Measurements from ENCODE around the gene MPPED2.

The MPPED2 gene

GRCh38 chr11:30483056-30483455, 103.1 kb downstream of the MPPED2 start:
- no peak for DNase-seq (ENCODE audit: low spot score)

- no peak for DNase-seq (ENCODE audit: low spot score)
Measured at GRCh38 chr11:30481796-30482195, 104.4 kb downstream of the MPPED2 start.

- no peak for DNase-seq (ENCODE audit: low spot score)
Measured at GRCh38 chr11:30481330-30481729, 104.8 kb downstream of the MPPED2 start.

- DNase-seq (ENCODE audit: low spot score) = no peak
Measured at GRCh38 chr11:30479899-30480298, 106.3 kb downstream of the MPPED2 start.

GRCh38 chr11:30478923-30479322, 107.2 kb downstream of the MPPED2 start:
- no peak for DNase-seq (ENCODE audit: low spot score)

GRCh38 chr11:30477061-30477460, 109.1 kb downstream of the MPPED2 start:
- no peak for DNase-seq (ENCODE audit: low spot score)

- DNase-seq (ENCODE audit: low spot score) = no peak
Measured at GRCh38 chr11:30474151-30474954, 111.8 kb downstream of the MPPED2 start.

- no peak for DNase-seq (ENCODE audit: low spot score)
Measured at GRCh38 chr11:30471244-30471643, 114.9 kb downstream of the MPPED2 start.

- no peak for DNase-seq (ENCODE audit: low spot score)
Measured at GRCh38 chr11:30468881-30469280, 117.3 kb downstream of the MPPED2 start.

GRCh38 chr11:30467176-30467575, 119.0 kb downstream of the MPPED2 start:
- no peak for DNase-seq (ENCODE audit: low spot score)

- no peak for DNase-seq (ENCODE audit: low spot score)
Measured at GRCh38 chr11:30465623-30466022, 120.5 kb downstream of the MPPED2 start.

- no peak for DNase-seq (ENCODE audit: low spot score)
Measured at GRCh38 chr11:30465192-30465591, 121.0 kb downstream of the MPPED2 start.

GRCh38 chr11:30463266-30463665, 122.9 kb downstream of the MPPED2 start:
- no peak for DNase-seq (ENCODE audit: low spot score)

GRCh38 chr11:30462421-30462820, 123.7 kb downstream of the MPPED2 start:
- DNase-seq (ENCODE audit: low spot score) = no peak

GRCh38 chr11:30459821-30460220, 126.3 kb downstream of the MPPED2 start:
- no peak for DNase-seq (ENCODE audit: low spot score)

- no peak for DNase-seq (ENCODE audit: low spot score)
Measured at GRCh38 chr11:30459306-30459705, 126.8 kb downstream of the MPPED2 start.

- DNase-seq (ENCODE audit: low spot score) = no peak
Measured at GRCh38 chr11:30458541-30458940, 127.6 kb downstream of the MPPED2 start.

- DNase-seq (ENCODE audit: low spot score) = no peak
Measured at GRCh38 chr11:30457087-30457486, 129.1 kb downstream of the MPPED2 start.

- DNase-seq (ENCODE audit: low spot score) = no peak
Measured at GRCh38 chr11:30455025-30455424, 131.1 kb downstream of the MPPED2 start.

- no peak for DNase-seq (ENCODE audit: low spot score)
Measured at GRCh38 chr11:30454541-30454940, 131.6 kb downstream of the MPPED2 start.

- DNase-seq (ENCODE audit: low spot score) = no peak
Measured at GRCh38 chr11:30454111-30454510, 132.0 kb downstream of the MPPED2 start.

GRCh38 chr11:30453705-30454104, 132.4 kb downstream of the MPPED2 start:
- no peak for DNase-seq (ENCODE audit: low spot score)

- DNase-seq (ENCODE audit: low spot score) = no peak
Measured at GRCh38 chr11:30452842-30453241, 133.3 kb downstream of the MPPED2 start.

- no peak for DNase-seq (ENCODE audit: low spot score)
Measured at GRCh38 chr11:30452114-30452513, 134.0 kb downstream of the MPPED2 start.

Measured in LoVo (cell line).